ENCODE measurements around the gene OMG.
"Not testable (repeated sequence)": the region's sequence is repeated elsewhere in the genome, so short reads cannot be mapped to it uniquely, and the experiment has no call there.

OMG gene

DNA sequence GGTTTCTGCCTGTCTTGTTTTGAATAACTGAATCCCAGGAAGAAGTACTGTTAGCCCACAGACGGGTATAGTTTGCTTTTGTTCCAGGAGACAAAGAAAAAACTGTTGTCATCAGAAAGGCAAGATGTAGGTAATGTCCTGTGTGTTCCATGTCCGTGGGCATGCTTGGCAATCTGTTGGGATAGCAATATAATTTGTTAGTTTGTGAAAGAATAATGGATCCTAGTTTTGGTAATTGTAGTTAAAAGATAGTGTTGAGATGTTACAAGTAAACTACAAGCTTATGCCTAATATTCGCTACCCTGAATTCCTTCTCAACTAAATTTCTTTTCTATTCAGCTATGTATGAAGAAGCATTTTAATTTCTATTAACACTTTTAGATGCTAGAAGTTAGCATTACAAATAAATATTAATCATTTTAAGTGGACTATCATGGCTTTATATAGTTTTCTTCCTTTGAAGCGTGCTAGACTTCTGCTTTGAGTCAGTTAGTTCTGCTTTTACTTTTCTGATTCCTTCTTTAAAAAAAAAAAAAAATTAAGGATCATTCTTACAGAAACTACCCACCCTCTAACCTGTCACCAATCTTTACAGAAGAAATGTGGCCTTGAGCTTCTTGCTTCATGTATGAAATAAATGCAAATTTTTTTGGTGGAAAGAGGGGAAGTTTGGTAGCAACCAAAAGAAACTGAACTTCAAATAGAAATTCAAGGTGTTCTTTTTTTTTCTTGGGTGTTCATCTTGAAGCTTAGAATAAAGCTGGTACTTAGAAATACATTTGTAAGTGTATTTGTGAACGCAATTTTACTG lies 22.0 kb upstream of the OMG start:
- Histone ChIP-seq H3K4me1 (ENCODE audit: control insufficient read depth, insufficient read depth, low read length) (no peaks in the 10 kb centered on the region), H3K9me3 (ENCODE audit: control insufficient read depth in 2 of 2, low read length in 2 of 2) (no peaks in the 10 kb centered on the region), H3K36me3 (ENCODE audit: control insufficient read depth in 2 of 2, insufficient read depth in 2 of 2, low read length in 2 of 2) (no peaks in the 10 kb centered on the region), H3K27me3 (ENCODE audit: control insufficient read depth in 1 of 2, insufficient read depth in 2 of 2, low read length in 2 of 2) (no peaks in the 10 kb centered on the region), H3K27ac (ENCODE audit: low read length) (no peak overlapping the region), H3K4me3 (ENCODE audit: low read length in 2 of 2) (no peak overlapping the region), H3K9ac (ENCODE audit: low read length in 2 of 2) (no peak overlapping the region)

DNA sequence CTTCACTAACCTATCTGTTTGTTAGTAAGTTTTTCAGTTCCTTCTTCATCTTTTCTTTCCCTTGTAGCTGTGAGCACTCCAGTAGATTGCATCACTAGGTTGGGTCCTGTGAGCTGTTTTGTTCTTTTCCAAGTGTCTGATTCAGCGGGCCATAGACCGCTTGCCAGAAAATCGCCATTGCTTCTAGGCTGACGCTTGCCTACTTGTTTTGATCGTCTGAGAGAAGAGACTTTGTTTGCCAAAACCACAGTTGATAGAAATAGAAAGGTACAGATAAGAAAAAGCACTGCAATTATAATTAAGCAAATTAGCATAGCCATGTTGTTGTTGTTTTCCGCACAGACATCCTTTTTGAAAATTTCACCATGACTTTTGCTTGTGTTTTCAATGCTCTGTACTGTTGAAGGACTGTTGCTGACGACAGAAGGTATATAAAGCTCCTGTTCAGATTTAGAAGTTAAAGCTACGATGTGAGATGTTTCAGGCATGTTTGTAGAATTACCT lies 21.3 kb upstream of the OMG start:
- H3K27ac ChIP-seq (ENCODE audit: low read length): no peak overlapping the region
- H3K9me3 ChIP-seq (ENCODE audit: control insufficient read depth in 2 of 2, low read length in 2 of 2): no peaks in the 10 kb centered on the region
- no peak overlapping the region for H3K4me3 ChIP-seq (ENCODE audit: low read length in 2 of 2)
- H3K9ac ChIP-seq (ENCODE audit: low read length in 2 of 2): no peak overlapping the region
- H3K4me1 ChIP-seq (ENCODE audit: control insufficient read depth, insufficient read depth, low read length): no peaks in the 10 kb centered on the region
- H3K27me3 ChIP-seq (ENCODE audit: control insufficient read depth in 1 of 2, insufficient read depth in 2 of 2, low read length in 2 of 2): no peaks in the 10 kb centered on the region
- H3K36me3 ChIP-seq (ENCODE audit: control insufficient read depth in 2 of 2, insufficient read depth in 2 of 2, low read length in 2 of 2): no peaks in the 10 kb centered on the region

DNA sequence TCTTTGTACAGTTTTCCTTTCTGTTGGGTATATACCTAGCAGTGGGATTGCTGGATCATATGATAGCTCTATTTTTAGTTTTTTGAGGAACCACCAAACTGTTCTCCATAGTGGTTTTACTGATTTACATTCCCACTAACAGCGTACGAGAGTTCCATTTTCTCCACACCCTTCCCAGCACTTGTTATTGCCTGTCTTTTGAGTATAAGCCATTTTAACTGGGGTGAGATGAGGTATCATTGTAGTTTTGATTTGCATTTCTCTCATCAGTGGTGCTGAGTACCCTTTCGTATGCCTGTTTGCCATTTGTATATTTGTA lies 17.7 kb upstream of the OMG start:
- Histone ChIP-seq H3K9ac (ENCODE audit: low read length in 2 of 2) (no peak overlapping the region), H3K9me3 (ENCODE audit: control insufficient read depth in 2 of 2, low read length in 2 of 2) (no peaks in the 10 kb centered on the region), H3K4me1 (ENCODE audit: control insufficient read depth, insufficient read depth, low read length) (no peaks in the 10 kb centered on the region), H3K27me3 (ENCODE audit: control insufficient read depth in 1 of 2, insufficient read depth in 2 of 2, low read length in 2 of 2) (no peaks in the 10 kb centered on the region), H3K36me3 (ENCODE audit: control insufficient read depth in 2 of 2, insufficient read depth in 2 of 2, low read length in 2 of 2) (no peaks in the 10 kb centered on the region), H3K4me3 (ENCODE audit: low read length in 2 of 2) (no peak overlapping the region), H3K27ac (ENCODE audit: low read length) (no peak overlapping the region)

DNA sequence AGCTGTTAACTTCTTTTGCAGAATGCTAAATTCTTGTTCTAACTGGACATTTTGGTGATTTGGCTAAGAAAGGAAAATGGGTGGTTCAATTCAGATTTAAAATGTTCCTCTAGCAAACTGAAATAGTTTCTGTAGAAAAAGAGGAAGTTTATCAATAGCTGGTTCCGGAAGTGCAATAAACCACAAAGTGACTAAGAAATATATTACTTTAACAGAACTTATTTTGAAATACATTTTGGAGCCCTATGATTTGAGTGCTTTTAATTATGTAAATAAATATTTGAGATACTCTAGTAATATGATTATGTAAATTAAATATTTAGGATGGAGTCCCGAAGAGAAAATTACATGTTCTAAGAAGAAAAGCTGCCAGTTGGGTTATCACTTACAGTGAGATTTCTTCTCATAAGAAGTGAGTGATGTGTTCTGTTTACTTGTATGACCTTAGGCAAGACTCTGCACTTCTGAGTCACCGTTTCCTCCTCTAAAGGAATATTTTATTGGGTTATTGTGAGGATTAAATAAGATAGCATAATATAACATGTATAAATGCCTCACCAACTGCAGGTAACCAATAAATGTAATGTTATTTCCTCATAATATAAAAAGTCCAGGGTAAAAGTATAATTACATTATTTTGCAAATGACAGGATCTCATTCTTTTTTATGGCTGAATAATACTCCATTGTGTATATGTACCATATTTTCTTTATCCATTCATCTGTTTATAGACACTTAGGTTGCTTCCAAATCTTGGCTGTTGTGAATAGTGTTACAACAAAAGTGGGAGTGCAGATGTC lies 17.1 kb upstream of the OMG start, which contains the start of gene EVI2B:
EVI2B (minus strand) TSS at position 73 of the 800 bp plus-strand sequence. CDS start 8,445 bp downstream, outside the sequence.
- Histone ChIP-seq H3K27ac (ENCODE audit: low read length) (no peak within 1 kb of the TSS), H3K36me3 (ENCODE audit: control insufficient read depth in 2 of 2, insufficient read depth in 2 of 2, low read length in 2 of 2) (no peaks in the 10 kb centered on the region), H3K4me1 (ENCODE audit: control insufficient read depth, insufficient read depth, low read length) (no peaks in the 10 kb centered on the region), H3K27me3 (ENCODE audit: control insufficient read depth in 1 of 2, insufficient read depth in 2 of 2, low read length in 2 of 2) (no peaks in the 10 kb centered on the region), H3K9ac (ENCODE audit: low read length in 2 of 2) (no peak within 1 kb of the TSS), H3K9me3 (ENCODE audit: control insufficient read depth in 2 of 2, low read length in 2 of 2) (no peaks in the 10 kb centered on the region), H3K4me3 (ENCODE audit: low read length in 2 of 2) (no peak within 1 kb of the TSS)

DNA sequence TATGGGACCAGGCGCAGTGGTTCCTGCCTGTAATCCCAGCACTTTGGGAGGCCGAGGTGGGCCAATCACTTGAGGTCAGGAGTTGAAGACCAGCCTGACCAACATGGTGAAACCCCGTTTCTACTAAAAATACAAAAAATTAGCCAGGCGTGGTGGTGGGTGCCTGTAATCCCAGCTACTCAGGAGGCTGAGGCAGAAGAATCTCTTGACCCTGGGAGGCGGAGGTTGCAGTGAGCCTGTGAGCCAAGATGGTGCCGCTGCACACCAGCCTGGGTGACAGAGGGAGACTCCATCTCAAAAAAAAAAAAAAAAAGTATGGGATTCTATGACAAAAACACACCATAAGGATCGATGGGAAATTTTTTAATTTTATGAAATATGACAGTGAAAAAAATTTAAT lies 15.2 kb upstream of the OMG start:
- not testable (repeated sequence) for H3K36me3 ChIP-seq (ENCODE audit: control insufficient read depth in 2 of 2, insufficient read depth in 2 of 2, low read length in 2 of 2); H3K4me3 ChIP-seq (ENCODE audit: low read length in 2 of 2); H3K9ac ChIP-seq (ENCODE audit: low read length in 2 of 2); H3K9me3 ChIP-seq (ENCODE audit: control insufficient read depth in 2 of 2, low read length in 2 of 2); H3K27ac ChIP-seq (ENCODE audit: low read length); H3K4me1 ChIP-seq (ENCODE audit: control insufficient read depth, insufficient read depth, low read length); H3K27me3 ChIP-seq (ENCODE audit: control insufficient read depth in 1 of 2, insufficient read depth in 2 of 2, low read length in 2 of 2)

DNA sequence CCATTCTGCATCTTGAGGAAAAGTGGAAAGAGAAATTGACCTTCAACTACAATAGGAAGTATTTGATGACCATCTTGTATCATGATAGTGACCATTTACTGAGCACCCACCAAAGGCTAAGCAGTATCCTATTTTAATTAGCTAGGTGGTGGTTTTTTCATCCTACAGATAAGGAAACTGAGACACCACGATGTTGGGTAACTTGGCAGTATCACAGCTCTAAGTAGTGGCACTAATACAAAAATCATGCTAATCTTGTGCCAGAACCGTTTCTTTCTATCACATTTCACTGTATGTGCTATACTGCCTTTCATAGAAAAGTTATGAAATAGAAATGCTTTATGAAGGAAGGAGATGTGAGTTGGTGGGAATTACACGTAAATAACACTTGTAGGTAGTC lies 14.5 kb upstream of the OMG start:
- H3K27me3 ChIP-seq (ENCODE audit: control insufficient read depth in 1 of 2, insufficient read depth in 2 of 2, low read length in 2 of 2): no peaks in the 10 kb centered on the region
- H3K9ac ChIP-seq (ENCODE audit: low read length in 2 of 2): no peak overlapping the region
- H3K4me1 ChIP-seq (ENCODE audit: control insufficient read depth, insufficient read depth, low read length): no peaks in the 10 kb centered on the region
- H3K9me3 ChIP-seq (ENCODE audit: control insufficient read depth in 2 of 2, low read length in 2 of 2): no peaks in the 10 kb centered on the region
- H3K4me3 ChIP-seq (ENCODE audit: low read length in 2 of 2): no peak overlapping the region
- H3K27ac ChIP-seq (ENCODE audit: low read length): no peak overlapping the region
- H3K36me3 ChIP-seq (ENCODE audit: control insufficient read depth in 2 of 2, insufficient read depth in 2 of 2, low read length in 2 of 2): no peaks in the 10 kb centered on the region

DNA sequence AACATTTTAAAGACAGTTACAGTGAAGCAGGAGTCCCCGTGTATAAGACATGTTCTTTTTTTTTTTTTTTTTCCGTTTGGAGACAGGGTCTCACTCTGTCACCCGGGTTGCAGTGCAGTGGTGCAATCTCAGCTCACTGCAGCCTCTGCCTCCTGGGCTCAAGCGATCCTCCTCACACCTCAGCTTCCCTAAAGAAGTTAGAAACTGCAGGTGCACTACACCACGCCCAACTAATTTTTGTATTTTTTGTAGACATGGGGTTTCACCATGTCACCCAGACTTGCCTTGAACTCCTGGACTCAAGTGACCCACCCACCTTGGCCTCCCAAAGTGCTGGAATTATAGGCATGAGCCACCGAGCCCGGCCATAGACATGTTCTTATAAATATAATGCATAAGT lies 13.8 kb upstream of the OMG start:
- H3K27ac ChIP-seq (ENCODE audit: low read length): no peak overlapping the region

DNA sequence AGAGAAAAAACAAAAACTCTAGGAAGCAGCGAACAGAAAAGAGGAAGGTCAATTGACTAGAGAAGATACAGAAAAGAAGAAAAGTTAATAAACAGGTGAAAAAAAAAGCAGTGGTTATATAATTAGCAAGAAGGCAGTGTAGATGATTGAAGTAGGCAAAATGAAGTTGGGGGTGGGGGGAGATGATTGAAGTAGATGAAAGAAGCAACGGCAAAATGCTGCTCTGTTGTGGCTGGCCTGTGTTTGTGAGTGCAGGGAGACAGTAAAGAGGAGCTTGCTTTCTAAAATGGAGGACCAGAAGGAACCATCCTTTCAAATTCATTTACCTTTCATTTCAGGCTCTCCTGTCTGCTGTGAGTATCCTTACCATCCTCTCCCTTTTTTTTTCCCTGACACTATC lies 13.2 kb upstream of the OMG start:
- no peaks in the 10 kb centered on the region for H3K36me3 ChIP-seq (ENCODE audit: control insufficient read depth in 2 of 2, insufficient read depth in 2 of 2, low read length in 2 of 2)
- H3K9ac ChIP-seq (ENCODE audit: low read length in 2 of 2): no peak overlapping the region
- no peaks in the 10 kb centered on the region for H3K9me3 ChIP-seq (ENCODE audit: control insufficient read depth in 2 of 2, low read length in 2 of 2)
- no peak overlapping the region for H3K27ac ChIP-seq (ENCODE audit: low read length)
- H3K4me1 ChIP-seq (ENCODE audit: control insufficient read depth, insufficient read depth, low read length): no peaks in the 10 kb centered on the region
- H3K4me3 ChIP-seq (ENCODE audit: low read length in 2 of 2): no peak overlapping the region
- H3K27me3 ChIP-seq (ENCODE audit: control insufficient read depth in 1 of 2, insufficient read depth in 2 of 2, low read length in 2 of 2): no peaks in the 10 kb centered on the region

More for the DNA sequence above, 13.8 kb upstream of the OMG start:
- H3K4me3 ChIP-seq (ENCODE audit: low read length in 2 of 2): no peak overlapping the region
- no peaks in the 10 kb centered on the region for H3K36me3 ChIP-seq (ENCODE audit: control insufficient read depth in 2 of 2, insufficient read depth in 2 of 2, low read length in 2 of 2)
- no peaks in the 10 kb centered on the region for H3K27me3 ChIP-seq (ENCODE audit: control insufficient read depth in 1 of 2, insufficient read depth in 2 of 2, low read length in 2 of 2)
- H3K9me3 ChIP-seq (ENCODE audit: control insufficient read depth in 2 of 2, low read length in 2 of 2): no peaks in the 10 kb centered on the region
- no peak overlapping the region for H3K9ac ChIP-seq (ENCODE audit: low read length in 2 of 2)
- no peaks in the 10 kb centered on the region for H3K4me1 ChIP-seq (ENCODE audit: control insufficient read depth, insufficient read depth, low read length)

DNA sequence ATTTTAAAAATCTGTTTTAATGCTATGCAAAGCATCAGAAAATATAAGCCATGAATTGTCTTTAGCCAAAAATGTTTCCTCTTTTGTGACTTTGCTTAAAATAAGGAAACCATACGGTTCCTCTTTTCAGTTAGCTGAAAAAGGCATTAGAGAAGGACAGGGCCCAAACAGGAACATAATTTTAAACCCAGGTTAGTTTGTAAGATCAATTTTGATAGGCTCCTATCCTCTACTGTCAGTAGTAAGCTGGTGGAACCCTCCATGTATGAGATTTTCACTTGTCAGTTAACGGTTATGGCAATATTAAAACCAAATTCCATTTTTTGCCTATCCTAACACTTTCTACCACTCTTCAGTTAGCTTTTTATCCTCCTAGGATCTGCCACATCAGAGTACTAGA lies 12.5 kb upstream of the OMG start:
- Histone ChIP-seq H3K9ac (ENCODE audit: low read length in 2 of 2) (no peak overlapping the region), H3K4me3 (ENCODE audit: low read length in 2 of 2) (no peak overlapping the region)

DNA sequence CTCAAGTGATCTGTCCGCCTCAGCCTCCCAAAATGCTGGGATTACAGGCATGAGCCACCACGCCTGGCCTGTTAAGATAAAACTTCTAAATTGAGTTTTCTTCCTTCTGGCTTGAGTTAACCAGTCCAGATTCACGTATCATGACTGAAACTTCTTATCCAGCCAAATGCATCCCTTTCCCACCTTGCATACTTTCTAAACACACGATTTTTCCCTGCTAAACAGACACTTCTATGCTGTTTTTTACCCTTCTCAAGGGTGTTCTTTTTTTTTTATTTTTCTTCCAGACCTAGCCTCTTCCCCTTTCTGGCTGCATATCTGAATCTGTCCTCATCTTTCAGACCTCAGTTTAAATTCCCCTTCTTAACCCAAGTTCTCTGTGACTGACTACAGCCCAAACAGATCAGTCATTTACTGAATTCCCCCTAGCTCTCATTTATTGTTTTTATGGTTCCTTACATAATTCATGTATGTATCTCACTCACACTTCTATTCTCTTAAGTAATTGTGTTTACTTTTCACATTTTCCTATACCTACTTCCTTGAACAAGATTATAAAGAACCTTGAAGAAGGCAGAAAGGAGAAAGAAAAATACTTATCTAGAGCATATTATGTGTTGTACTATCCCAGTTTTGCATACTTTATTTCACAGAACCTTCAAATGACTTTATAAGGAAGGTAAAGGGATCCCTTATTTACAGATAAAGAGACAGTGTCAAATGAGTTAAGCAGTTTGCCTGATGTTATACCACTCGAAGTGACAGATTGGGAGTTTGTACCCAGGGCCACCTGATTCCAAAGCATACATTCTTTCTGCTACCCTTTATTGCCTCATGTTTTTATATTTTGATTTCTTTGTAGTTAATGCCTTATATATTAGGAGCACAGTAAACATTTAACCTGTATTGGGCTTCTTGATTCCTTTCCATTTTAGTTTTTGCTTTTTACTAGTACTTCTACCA lies 11.6 kb upstream of the OMG start:
- H3K27me3 ChIP-seq (ENCODE audit: control insufficient read depth in 1 of 2, insufficient read depth in 2 of 2, low read length in 2 of 2): no peaks in the 10 kb centered on the region
- H3K4me1 ChIP-seq (ENCODE audit: control insufficient read depth, insufficient read depth, low read length): no peaks in the 10 kb centered on the region
- H3K9me3 ChIP-seq (ENCODE audit: control insufficient read depth in 2 of 2, low read length in 2 of 2): no peaks in the 10 kb centered on the region
- H3K27ac ChIP-seq (ENCODE audit: low read length): no peak overlapping the region
- H3K4me3 ChIP-seq (ENCODE audit: low read length in 2 of 2): no peak overlapping the region
- H3K9ac ChIP-seq (ENCODE audit: low read length in 2 of 2): no peak overlapping the region
- no peaks in the 10 kb centered on the region for H3K36me3 ChIP-seq (ENCODE audit: control insufficient read depth in 2 of 2, insufficient read depth in 2 of 2, low read length in 2 of 2)

More for the DNA sequence above, 12.5 kb upstream of the OMG start:
- Histone ChIP-seq H3K27me3 (ENCODE audit: control insufficient read depth in 1 of 2, insufficient read depth in 2 of 2, low read length in 2 of 2) (no peaks in the 10 kb centered on the region), H3K27ac (ENCODE audit: low read length) (no peak overlapping the region), H3K36me3 (ENCODE audit: control insufficient read depth in 2 of 2, insufficient read depth in 2 of 2, low read length in 2 of 2) (no peaks in the 10 kb centered on the region), H3K4me1 (ENCODE audit: control insufficient read depth, insufficient read depth, low read length) (no peaks in the 10 kb centered on the region), H3K9me3 (ENCODE audit: control insufficient read depth in 2 of 2, low read length in 2 of 2) (no peaks in the 10 kb centered on the region)

Measured in stomach smooth muscle (tissue), 2 donors.